ENCODE data around the gene ANKRD6. TPM values are rescaled to one million over a fixed set of nuclear protein-coding genes. Genes with fewer than 3 reads are reported as not detected.

ANKRD6 gene
- total RNA-seq, 2 donors from 2014 or later: 3.8 to 7.9 TPM

DNA sequence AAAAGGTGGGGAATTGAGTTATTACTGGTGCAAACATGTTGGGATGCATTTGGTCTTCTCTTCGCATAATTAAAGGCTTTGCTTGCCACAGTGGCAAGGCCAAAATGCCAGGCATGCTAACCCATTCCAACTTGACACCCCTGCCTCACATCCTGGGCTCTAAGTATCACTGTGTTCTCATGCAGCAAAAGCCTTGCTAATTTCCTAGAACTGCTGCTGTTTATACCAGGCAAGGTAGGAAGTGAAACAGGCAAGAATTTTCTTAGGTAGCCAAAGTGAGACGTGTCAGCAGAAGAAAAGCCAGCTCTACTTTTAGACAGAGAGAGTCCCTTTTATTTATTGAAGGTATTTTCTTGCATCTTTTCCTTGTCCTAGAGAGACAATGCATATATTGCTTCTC, 164.4 kb downstream of the ANKRD6 start:
- DNase-seq (no peak), ATAC-seq (no peak)
- Mint-ChIP-seq H3K4me3 (no peak overlapping the region), H3K4me1 (peaks cover 5% of the 10 kb centered on the region), H3K27me3 (no peaks in the 10 kb centered on the region), H3K36me3 (ENCODE audit: low read depth) (no peaks in the 10 kb centered on the region), H3K27ac (no peak overlapping the region)
- no peaks in the 10 kb centered on the region for H3K9me3 ChIP-seq (ENCODE audit: control insufficient read depth, low read length, poor library complexity, severe bottlenecking)

- H3K27me3 Mint-ChIP-seq: no peaks in the 10 kb centered on the region
- H3K9me3 ChIP-seq (ENCODE audit: control insufficient read depth, low read length, poor library complexity, severe bottlenecking): no peaks in the 10 kb centered on the region
- H3K4me3 Mint-ChIP-seq: no peak overlapping the region
- no peak overlapping the region for H3K27ac Mint-ChIP-seq
- no peaks in the 10 kb centered on the region for H3K36me3 Mint-ChIP-seq (ENCODE audit: low read depth)
- H3K4me1 Mint-ChIP-seq: peaks cover 5% of the 10 kb centered on the region
- no peak for DNase-seq
- no peak for ATAC-seq
These were observed 165.0 kb downstream of the ANKRD6 start for GRCh38 chr6:89597988-89598387.

GRCh38 chr6:89599727-89600126, 166.8 kb downstream of the ANKRD6 start:
- no peaks in the 10 kb centered on the region for H3K9me3 ChIP-seq (ENCODE audit: control insufficient read depth, low read length, poor library complexity, severe bottlenecking)
- Mint-ChIP-seq H3K27ac (no peak overlapping the region), H3K4me1 (peaks cover 5% of the 10 kb centered on the region), H3K36me3 (ENCODE audit: low read depth) (no peaks in the 10 kb centered on the region), H3K27me3 (no peaks in the 10 kb centered on the region), H3K4me3 (no peak overlapping the region)
- DNase-seq: no peak
- no peak for ATAC-seq

DNA sequence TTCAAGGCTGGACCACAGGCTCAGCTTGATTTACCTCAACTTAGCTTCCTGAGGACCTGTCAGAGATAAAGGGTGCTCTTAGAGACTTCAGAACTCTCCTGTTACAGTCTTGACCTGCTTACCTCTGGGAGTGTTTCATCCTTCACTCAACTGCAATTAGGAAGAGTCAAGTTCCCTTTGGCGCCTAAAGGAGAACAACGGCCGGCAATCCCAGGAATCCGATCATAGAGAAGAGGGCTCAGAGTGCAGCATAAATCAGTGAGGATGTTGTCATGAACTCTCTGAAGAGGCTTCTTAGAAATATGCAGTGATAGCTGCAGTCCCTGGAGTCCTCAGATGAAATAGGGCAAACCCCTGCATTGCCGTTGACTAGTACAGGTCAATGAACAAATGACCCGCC, 169.2 kb downstream of the ANKRD6 start:
- DNase-seq: no peak
- no peak overlapping the region for H3K4me3 Mint-ChIP-seq
- H3K27me3 Mint-ChIP-seq: no peaks in the 10 kb centered on the region
- no peaks in the 10 kb centered on the region for H3K36me3 Mint-ChIP-seq (ENCODE audit: low read depth)
- H3K27ac Mint-ChIP-seq: no peak overlapping the region
- no peaks in the 10 kb centered on the region for H3K9me3 ChIP-seq (ENCODE audit: control insufficient read depth, low read length, poor library complexity, severe bottlenecking)
- ATAC-seq: no peak
- peaks cover 2% of the 10 kb centered on the region for H3K4me1 Mint-ChIP-seq

GRCh38 chr6:89604653-89605052, 171.7 kb downstream of the ANKRD6 start:
- Mint-ChIP-seq H3K27me3 (no peaks in the 10 kb centered on the region), H3K4me3 (no peak overlapping the region), H3K4me1 (peaks cover 2% of the 10 kb centered on the region), H3K27ac (no peak overlapping the region), H3K36me3 (ENCODE audit: low read depth) (no peaks in the 10 kb centered on the region)
- no peak for DNase-seq
- no peaks in the 10 kb centered on the region for H3K9me3 ChIP-seq (ENCODE audit: control insufficient read depth, low read length, poor library complexity, severe bottlenecking)
- ATAC-seq: no peak

DNA sequence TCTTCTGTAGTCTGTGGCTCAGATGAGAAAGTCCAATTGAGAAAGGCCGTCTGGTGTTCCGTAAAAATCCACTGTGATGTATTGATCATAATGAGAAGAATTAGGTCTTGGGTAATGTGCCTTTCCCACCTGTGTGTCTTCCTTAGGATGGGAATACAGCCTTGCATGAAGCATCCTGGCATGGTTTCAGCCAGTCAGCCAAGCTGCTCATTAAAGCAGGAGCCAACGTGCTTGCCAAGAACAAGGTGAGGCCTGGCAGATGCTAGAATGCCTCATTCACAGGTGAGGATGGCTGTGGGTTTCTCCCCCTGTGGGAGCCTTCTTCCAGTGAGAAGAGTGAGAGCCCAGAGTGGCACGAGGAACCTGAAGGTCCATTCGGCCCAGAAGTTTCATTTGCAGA, 172.9 kb downstream of the ANKRD6 start:
- Mint-ChIP-seq H3K36me3 (ENCODE audit: low read depth) (no peaks in the 10 kb centered on the region), H3K4me3 (no peak overlapping the region), H3K27ac (no peak overlapping the region), H3K4me1 (peaks cover 4% of the 10 kb centered on the region), H3K27me3 (no peaks in the 10 kb centered on the region)
- no peaks in the 10 kb centered on the region for H3K9me3 ChIP-seq (ENCODE audit: control insufficient read depth, low read length, poor library complexity, severe bottlenecking)
- DNase-seq: no peak
- no peak for ATAC-seq

DNA sequence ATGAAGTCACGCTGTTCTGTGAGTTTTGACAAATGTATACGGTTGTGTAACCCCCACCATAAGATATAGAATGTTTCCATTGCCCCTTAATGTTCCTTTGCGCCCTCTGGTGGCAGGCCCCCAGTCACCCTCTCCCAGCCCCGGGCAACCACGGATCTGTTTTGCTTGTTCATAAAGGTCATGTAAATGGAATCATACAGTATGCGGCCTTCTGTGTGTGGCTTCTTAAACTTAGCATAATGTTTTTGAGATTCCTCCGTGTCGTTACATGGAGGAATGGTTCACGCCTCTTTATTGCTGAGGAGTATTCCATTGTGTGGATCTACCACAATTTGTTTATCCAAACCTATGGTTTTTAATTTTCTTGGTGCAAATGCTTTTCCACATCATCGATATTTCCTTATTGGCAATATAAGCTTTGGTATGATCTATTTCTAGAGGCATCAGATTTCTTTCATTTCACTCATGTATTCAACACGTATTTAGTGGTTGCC, 177.2 kb downstream of the ANKRD6 start:
- peak; percentile 61 to 76 (median 65) for DNase-seq
- H3K9me3 ChIP-seq (ENCODE audit: control insufficient read depth, low read length, poor library complexity, severe bottlenecking): no peaks in the 10 kb centered on the region
- H3K27ac Mint-ChIP-seq: no peak overlapping the region
- peaks cover 7% of the 10 kb centered on the region for H3K4me1 Mint-ChIP-seq
- no peaks in the 10 kb centered on the region for H3K27me3 Mint-ChIP-seq
- ATAC-seq: peak; percentile 83
- no peaks in the 10 kb centered on the region for H3K36me3 Mint-ChIP-seq (ENCODE audit: low read depth)
- no peak overlapping the region for H3K4me3 Mint-ChIP-seq

- no peak for DNase-seq
- no peak overlapping the region for H3K4me3 Mint-ChIP-seq
- no peak for ATAC-seq
- no peak overlapping the region for H3K27ac Mint-ChIP-seq
- no peaks in the 10 kb centered on the region for H3K27me3 Mint-ChIP-seq
- H3K4me1 Mint-ChIP-seq: peaks cover 7% of the 10 kb centered on the region
- no peaks in the 10 kb centered on the region for H3K36me3 Mint-ChIP-seq (ENCODE audit: low read depth)
- no peaks in the 10 kb centered on the region for H3K9me3 ChIP-seq (ENCODE audit: control insufficient read depth, low read length, poor library complexity, severe bottlenecking)
These were observed 178.7 kb downstream of the ANKRD6 start for GRCh38 chr6:89611666-89612065.

DNA sequence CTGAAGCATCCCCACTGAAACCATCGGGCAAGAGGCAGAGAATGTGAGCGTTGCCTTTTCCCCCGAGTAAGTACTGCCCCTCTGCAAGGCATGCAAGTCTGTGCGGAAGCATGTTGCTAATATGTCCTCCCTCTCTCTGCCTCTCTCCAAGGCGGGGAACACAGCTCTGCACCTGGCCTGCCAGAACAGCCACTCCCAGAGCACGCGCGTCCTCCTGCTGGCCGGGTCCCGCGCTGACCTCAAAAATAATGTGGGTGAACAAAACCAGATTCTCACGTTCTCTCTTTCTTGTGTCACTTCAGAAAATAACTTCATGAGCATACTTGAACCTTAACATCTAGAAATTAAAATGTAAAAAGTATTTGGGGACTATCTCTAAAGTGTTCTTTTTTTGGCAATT, 179.2 kb downstream of the ANKRD6 start:
- no peak for ATAC-seq
- DNase-seq: no peak
- Mint-ChIP-seq H3K36me3 (ENCODE audit: low read depth) (no peaks in the 10 kb centered on the region), H3K4me3 (no peak overlapping the region), H3K27me3 (no peaks in the 10 kb centered on the region), H3K27ac (no peak overlapping the region), H3K4me1 (peaks cover 7% of the 10 kb centered on the region)
- no peaks in the 10 kb centered on the region for H3K9me3 ChIP-seq (ENCODE audit: control insufficient read depth, low read length, poor library complexity, severe bottlenecking)

- H3K36me3 Mint-ChIP-seq (ENCODE audit: low read depth): no peaks in the 10 kb centered on the region
- no peak for DNase-seq
- ATAC-seq: no peak
- peaks cover 7% of the 10 kb centered on the region for H3K4me1 Mint-ChIP-seq
- no peak overlapping the region for H3K27ac Mint-ChIP-seq
- no peaks in the 10 kb centered on the region for H3K9me3 ChIP-seq (ENCODE audit: control insufficient read depth, low read length, poor library complexity, severe bottlenecking)
- no peak overlapping the region for H3K4me3 Mint-ChIP-seq
- H3K27me3 Mint-ChIP-seq: no peaks in the 10 kb centered on the region
These were observed 180.8 kb downstream of the ANKRD6 start for GRCh38 chr6:89613790-89614189.

GRCh38 chr6:89615882-89616281, 182.9 kb downstream of the ANKRD6 start:
- Mint-ChIP-seq H3K36me3 (ENCODE audit: low read depth) (no peaks in the 10 kb centered on the region), H3K4me3 (no peak overlapping the region), H3K4me1 (peaks cover 3% of the 10 kb centered on the region), H3K27ac (no peak overlapping the region), H3K27me3 (no peaks in the 10 kb centered on the region)
- ATAC-seq (no peak), DNase-seq (no peak)
- no peaks in the 10 kb centered on the region for H3K9me3 ChIP-seq (ENCODE audit: control insufficient read depth, low read length, poor library complexity, severe bottlenecking)

- H3K4me1 Mint-ChIP-seq: peaks cover 3% of the 10 kb centered on the region
- ATAC-seq: no peak
- no peak overlapping the region for H3K27ac Mint-ChIP-seq
- H3K36me3 Mint-ChIP-seq (ENCODE audit: low read depth): no peaks in the 10 kb centered on the region
- H3K27me3 Mint-ChIP-seq: no peaks in the 10 kb centered on the region
- DNase-seq: no peak
- no peak overlapping the region for H3K4me3 Mint-ChIP-seq
- no peaks in the 10 kb centered on the region for H3K9me3 ChIP-seq (ENCODE audit: control insufficient read depth, low read length, poor library complexity, severe bottlenecking)
These were observed 183.6 kb downstream of the ANKRD6 start for GRCh38 chr6:89616531-89616930.

- H3K9me3 ChIP-seq (ENCODE audit: control insufficient read depth, low read length, poor library complexity, severe bottlenecking): no peaks in the 10 kb centered on the region
- no peaks in the 10 kb centered on the region for H3K4me1 Mint-ChIP-seq
- no peak overlapping the region for H3K27ac Mint-ChIP-seq
- no peaks in the 10 kb centered on the region for H3K27me3 Mint-ChIP-seq
- no peaks in the 10 kb centered on the region for H3K36me3 Mint-ChIP-seq (ENCODE audit: low read depth)
- H3K4me3 Mint-ChIP-seq: no peak overlapping the region
- DNase-seq (no peak), ATAC-seq (no peak)
These were observed 185.1 kb downstream of the ANKRD6 start for GRCh38 chr6:89618026-89618425.

- H3K9me3 ChIP-seq (ENCODE audit: control insufficient read depth, low read length, poor library complexity, severe bottlenecking): no peaks in the 10 kb centered on the region
- no peak overlapping the region for H3K4me3 Mint-ChIP-seq
- H3K4me1 Mint-ChIP-seq: no peaks in the 10 kb centered on the region
- DNase-seq (no peak), ATAC-seq (no peak)
- no peak overlapping the region for H3K27ac Mint-ChIP-seq
- H3K36me3 Mint-ChIP-seq (ENCODE audit: low read depth): no peaks in the 10 kb centered on the region
- no peaks in the 10 kb centered on the region for H3K27me3 Mint-ChIP-seq
These were observed 186.6 kb downstream of the ANKRD6 start for GRCh38 chr6:89619567-89619966.

Data from T-helper 17 cell (primary cell).